IPS-18a (cell line): ENCODE measurements around the gene C9orf50.

Source experiments
- H3K27ac ChIP-seq: one replicate; pipeline ENCODE4 v1.5.1; 2013; ENCODE audit warnings: low read length
- H3K27me3 ChIP-seq: one replicate; pipeline ENCODE4 v1.6.1; 2013; ENCODE audit warnings: mild to moderate bottlenecking, low read length; ENCODE audit not compliant: control insufficient read depth, insufficient read depth
- H3K36me3 ChIP-seq: one replicate; pipeline ENCODE4 v1.6.1; 2013; ENCODE audit warnings: low read depth, low read length; ENCODE audit not compliant: control insufficient read depth
- H3K4me1 ChIP-seq: one replicate; pipeline ENCODE4 v1.6.1; 2013; ENCODE audit warnings: low read depth, low read length; ENCODE audit not compliant: control insufficient read depth
- H3K4me3 ChIP-seq: one replicate; pipeline ENCODE4 v1.5.1; 2013; ENCODE audit warnings: low read length
- H3K9ac ChIP-seq: one replicate; pipeline ENCODE4 v1.6.1; 2013; ENCODE audit warnings: mild to moderate bottlenecking, low read length, moderate library complexity
- H3K9me3 ChIP-seq: one replicate; pipeline ENCODE4 v1.6.1; 2013; ENCODE audit warnings: low read depth, low read length; ENCODE audit not compliant: control insufficient read depth

Gene C9orf50

DNA sequence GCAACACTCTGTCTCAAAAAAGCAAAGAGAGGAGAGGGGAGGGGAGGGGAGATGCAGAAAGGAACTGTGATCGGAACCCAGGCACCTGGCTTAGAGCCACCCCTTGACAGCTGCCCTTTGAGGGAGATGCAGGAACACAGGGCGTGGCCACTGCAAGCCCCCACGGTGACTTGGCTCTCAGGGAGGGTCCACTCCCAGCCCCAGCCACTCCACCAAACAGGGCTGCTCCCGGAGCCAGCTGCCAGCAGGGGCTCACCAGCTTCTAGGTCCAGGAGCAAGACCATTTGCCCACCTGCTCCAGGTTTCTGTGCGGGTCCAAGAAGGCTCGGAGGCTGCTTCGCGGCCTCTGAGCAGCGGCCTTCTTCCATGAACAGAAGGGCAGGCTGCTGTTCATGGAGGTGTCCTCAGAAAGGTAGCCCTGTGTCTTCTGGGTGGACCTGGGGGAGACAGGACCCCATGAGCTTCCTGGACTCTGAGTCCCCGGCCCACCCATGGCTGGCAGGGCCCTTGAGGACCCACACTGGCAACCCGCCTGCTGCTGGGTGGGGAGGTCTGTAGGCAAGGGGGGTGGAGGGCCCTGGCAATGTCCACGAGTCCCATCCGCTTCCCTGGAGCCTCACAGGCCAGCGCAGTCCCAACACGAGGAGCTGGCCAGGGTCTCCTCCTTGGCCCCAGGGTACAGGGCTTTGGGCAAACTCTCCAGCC is 7.9 kb downstream of the C9orf50 start:
- Histone ChIP-seq H3K27me3 (peaks cover 15% of the 10 kb centered on the region), H3K9ac (no peak overlapping the region), H3K36me3 (no peaks in the 10 kb centered on the region), H3K9me3 (no peaks in the 10 kb centered on the region), H3K27ac (no peak overlapping the region), H3K4me3 (no peak overlapping the region), H3K4me1 (peaks cover 10% of the 10 kb centered on the region)

DNA sequence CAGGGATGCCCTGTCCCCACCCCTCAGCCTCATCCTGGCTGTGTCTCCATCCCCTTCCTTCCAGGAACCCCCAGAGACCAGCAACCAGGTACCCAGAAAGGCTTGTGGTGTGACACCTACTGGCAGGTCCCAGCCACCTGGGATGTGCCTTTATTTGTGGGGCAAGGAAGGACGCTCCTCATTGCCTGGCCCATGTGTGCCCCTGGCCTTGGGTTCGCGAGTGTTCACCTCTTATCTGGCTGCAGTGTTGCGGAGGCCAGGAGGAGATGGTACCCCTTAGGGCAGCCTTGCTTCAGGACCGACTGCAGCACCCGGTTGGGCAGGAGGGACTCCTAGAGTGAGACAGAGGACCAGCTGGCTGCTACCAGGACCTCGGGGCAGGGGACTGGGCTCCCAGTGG is 8.8 kb downstream of the C9orf50 start:
- Histone ChIP-seq H3K9ac (no peak overlapping the region), H3K4me3 (no peak overlapping the region), H3K4me1 (peaks cover 16% of the 10 kb centered on the region), H3K27ac (no peak overlapping the region), H3K27me3 (peaks cover 15% of the 10 kb centered on the region), H3K36me3 (no peaks in the 10 kb centered on the region), H3K9me3 (no peaks in the 10 kb centered on the region)

DNA sequence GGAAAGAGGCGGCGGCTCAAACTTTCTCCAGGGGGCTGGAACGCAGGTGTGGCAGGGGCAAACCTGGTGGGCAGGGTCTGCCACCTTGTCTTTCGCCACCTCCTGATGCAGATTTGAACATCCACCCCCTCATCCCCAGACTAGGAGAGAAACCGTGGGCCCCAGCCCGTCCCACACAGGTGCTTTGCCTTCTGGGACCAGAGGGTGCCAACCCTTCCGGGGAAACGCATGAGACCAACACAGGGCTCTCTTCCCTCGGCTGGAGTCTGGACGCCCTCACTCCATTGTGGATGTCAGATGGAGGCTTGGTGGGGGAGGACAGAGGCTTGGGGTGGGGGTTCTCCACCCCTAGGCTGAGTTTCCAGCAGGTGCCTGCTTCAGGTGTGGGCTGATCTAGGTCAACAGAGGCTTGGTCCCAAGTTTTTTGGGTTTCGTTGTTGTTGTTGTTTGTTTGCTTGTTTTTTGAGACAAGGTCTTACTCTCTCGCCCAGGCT is 9.5 kb downstream of the C9orf50 start:
- H3K9ac ChIP-seq = no peak overlapping the region
- H3K36me3 ChIP-seq = no peaks in the 10 kb centered on the region
- no peak overlapping the region for H3K27ac ChIP-seq
- H3K4me1 ChIP-seq = peaks cover 20% of the 10 kb centered on the region
- H3K4me3 ChIP-seq = no peak overlapping the region
- H3K27me3 ChIP-seq = peaks cover 15% of the 10 kb centered on the region
- no peaks in the 10 kb centered on the region for H3K9me3 ChIP-seq

GRCh38 chr9:129610473-129611306 is 10.2 kb downstream of the C9orf50 start:
- H3K4me1 ChIP-seq = peaks cover 20% of the 10 kb centered on the region
- no peak overlapping the region for H3K27ac ChIP-seq
- H3K9ac ChIP-seq = peak overlapping the region; percentile 45
- H3K4me3 ChIP-seq = peak overlapping the region; percentile 56
- peaks cover 15% of the 10 kb centered on the region for H3K27me3 ChIP-seq
- H3K9me3 ChIP-seq = no peaks in the 10 kb centered on the region
- no peaks in the 10 kb centered on the region for H3K36me3 ChIP-seq

DNA sequence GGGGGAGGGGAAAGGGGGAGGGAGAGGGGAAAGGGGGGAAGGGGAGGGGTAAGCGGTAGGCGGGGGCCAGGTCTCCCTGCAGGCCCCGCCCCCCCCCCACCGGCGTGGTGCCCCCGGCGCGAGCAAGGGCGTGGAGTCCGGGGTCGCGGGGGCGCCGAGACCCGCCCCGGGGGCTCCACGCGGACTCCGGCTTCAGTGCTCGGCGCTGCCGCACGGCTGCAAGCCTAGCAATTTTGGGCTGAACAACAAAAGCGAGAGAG is 10.8 kb downstream of the C9orf50 start:
- Histone ChIP-seq H3K36me3 (no peaks in the 10 kb centered on the region), H3K4me1 (peaks cover 20% of the 10 kb centered on the region), H3K9ac (peak overlapping the region; percentile 45), H3K4me3 (peak overlapping the region; percentile 56), H3K27me3 (peaks cover 15% of the 10 kb centered on the region), H3K9me3 (no peaks in the 10 kb centered on the region), H3K27ac (no peak overlapping the region)

- H3K9ac ChIP-seq = no peak overlapping the region
- H3K27me3 ChIP-seq = peaks cover 15% of the 10 kb centered on the region
- H3K36me3 ChIP-seq = no peaks in the 10 kb centered on the region
- H3K4me1 ChIP-seq = peaks cover 20% of the 10 kb centered on the region
- no peak overlapping the region for H3K27ac ChIP-seq
- H3K4me3 ChIP-seq = peak overlapping the region; percentile 42
- H3K9me3 ChIP-seq = no peaks in the 10 kb centered on the region
Observed at GRCh38 chr9:129609486-129610212, 11.3 kb downstream of the C9orf50 start.

- H3K9ac ChIP-seq = no peak overlapping the region
- H3K4me1 ChIP-seq = peaks cover 18% of the 10 kb centered on the region
- no peak overlapping the region for H3K4me3 ChIP-seq
- H3K36me3 ChIP-seq = no peaks in the 10 kb centered on the region
- H3K27me3 ChIP-seq = peaks cover 15% of the 10 kb centered on the region
- H3K27ac ChIP-seq = no peak overlapping the region
- H3K9me3 ChIP-seq = no peaks in the 10 kb centered on the region
Observed at GRCh38 chr9:129608561-129609481, 12.1 kb downstream of the C9orf50 start.

- Histone ChIP-seq H3K4me3 (no peak overlapping the region), H3K27ac (no peak overlapping the region), H3K27me3 (peaks cover 15% of the 10 kb centered on the region), H3K9ac (no peak overlapping the region), H3K36me3 (no peaks in the 10 kb centered on the region), H3K9me3 (no peaks in the 10 kb centered on the region), H3K4me1 (peaks cover 13% of the 10 kb centered on the region)
Observed at GRCh38 chr9:129607027-129607387, 13.9 kb downstream of the C9orf50 start.

DNA sequence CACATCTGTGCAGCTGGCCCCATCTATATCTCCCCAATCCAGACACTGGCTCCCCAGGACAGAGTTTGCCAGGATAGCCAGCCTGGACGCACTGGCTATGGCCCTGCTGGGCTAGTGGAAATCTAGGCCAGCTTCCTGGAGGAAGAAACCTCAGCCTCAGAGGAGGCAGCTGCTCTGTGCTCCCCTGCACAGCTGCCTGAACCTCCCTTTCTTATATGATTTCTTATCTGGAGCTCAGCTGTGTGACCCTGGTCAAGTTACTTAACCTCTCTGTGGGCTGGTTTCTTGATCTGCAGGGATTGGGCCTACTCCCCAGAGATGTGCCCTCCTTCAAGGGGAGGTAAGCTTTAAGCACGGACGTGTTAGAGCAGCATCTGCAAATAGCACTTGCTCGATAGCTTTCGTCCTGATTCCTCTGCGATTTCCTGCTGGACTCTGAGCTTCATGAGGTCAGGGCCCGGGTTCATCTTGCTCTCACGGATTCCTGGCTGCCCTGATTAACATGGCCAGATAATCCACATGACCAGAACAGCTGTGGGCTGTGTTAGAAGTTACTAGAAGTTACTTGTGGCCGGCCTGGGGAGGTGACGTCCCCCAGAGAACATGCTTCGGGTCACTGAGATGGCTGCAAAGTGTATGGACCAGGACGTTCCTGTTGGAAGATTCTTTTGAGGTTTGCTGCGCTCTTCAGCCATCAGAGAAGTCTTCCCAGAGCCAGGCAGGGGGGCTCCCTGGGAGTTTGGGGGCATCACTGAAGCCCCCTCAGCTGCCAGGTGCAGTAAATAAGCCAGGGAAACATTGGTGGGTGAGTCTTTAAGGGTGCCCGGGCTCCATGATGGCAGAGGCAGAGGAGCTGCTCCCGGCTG is 14.5 kb downstream of the C9orf50 start:
- Histone ChIP-seq H3K27me3 (peaks cover 15% of the 10 kb centered on the region), H3K9me3 (no peaks in the 10 kb centered on the region), H3K9ac (no peak overlapping the region), H3K27ac (no peak overlapping the region), H3K4me1 (peaks cover 18% of the 10 kb centered on the region), H3K4me3 (no peak overlapping the region), H3K36me3 (no peaks in the 10 kb centered on the region)

DNA sequence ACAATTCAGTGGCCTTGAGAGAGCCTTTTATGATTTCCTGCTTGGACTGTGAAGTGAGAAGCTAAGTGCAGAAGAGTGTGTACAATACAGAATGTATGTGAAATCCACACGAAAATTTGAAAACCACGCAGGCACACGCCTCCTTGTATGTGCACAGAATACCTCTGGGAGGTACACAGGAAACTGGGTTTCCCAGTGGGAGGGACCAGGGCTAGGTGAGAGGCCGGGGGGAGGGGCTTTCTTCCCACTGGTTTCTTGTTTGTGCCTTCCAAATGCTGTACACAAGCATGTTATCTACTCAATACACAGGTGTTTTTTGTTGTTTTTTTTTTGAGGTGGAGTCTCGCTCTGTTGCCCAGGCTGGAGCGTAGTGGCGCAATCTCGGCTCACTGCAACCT is 16.1 kb downstream of the C9orf50 start:
- H3K4me1 ChIP-seq = peaks cover 18% of the 10 kb centered on the region
- H3K27me3 ChIP-seq = peaks cover 14% of the 10 kb centered on the region
- no peak overlapping the region for H3K9ac ChIP-seq
- no peaks in the 10 kb centered on the region for H3K9me3 ChIP-seq
- H3K4me3 ChIP-seq = no peak overlapping the region
- no peak overlapping the region for H3K27ac ChIP-seq
- no peaks in the 10 kb centered on the region for H3K36me3 ChIP-seq
